ENCODE results near the gene RSF1.
"Not testable (repeated sequence)": the region's sequence is repeated elsewhere in the genome, so short reads cannot be mapped to it uniquely, and the experiment has no call there.

Gene RSF1

GRCh38 chr11:77820565-77821348 lies at the start of gene RSF1, which contains the start of gene AAMDC:
RSF1 (minus strand) TSS chr11:77820722; CDS start chr11:77820714, 8 bp downstream.
AAMDC (plus strand) TSS chr11:77821144; CDS start chr11:77842497, 21,353 bp downstream.
- peak within 1 kb of the TSS; percentile 78 for H3K27ac ChIP-seq (ENCODE audit: low read length)
- H3K4me3 ChIP-seq (ENCODE audit: low read length), result peak within 1 kb of the TSS; percentile 85
- no peaks in the 10 kb centered on the region for H3K27me3 ChIP-seq (ENCODE audit: insufficient read depth, low read length)
- no peaks in the 10 kb centered on the region for H3K36me3 ChIP-seq (ENCODE audit: insufficient read depth, low read depth, low read length)
- H3K9me3 ChIP-seq (ENCODE audit: insufficient read depth, low read depth, low read length), result no peaks in the 10 kb centered on the region
- peak within 1 kb of the TSS; percentile 92 for H3K9ac ChIP-seq (ENCODE audit: low read depth, low read length)
- peaks cover 4% of the 10 kb centered on the region; the same call in 1 of the 2 replicates for H3K4me1 ChIP-seq (ENCODE audit: insufficient read depth, low read length)

- Histone ChIP-seq H3K36me3 (ENCODE audit: insufficient read depth, low read depth, low read length) (peaks cover 12% of the 10 kb centered on the region), H3K4me1 (ENCODE audit: insufficient read depth, low read length) (no peaks in the 10 kb centered on the region), H3K4me3 (ENCODE audit: low read length) (no peak overlapping the region), H3K9me3 (ENCODE audit: insufficient read depth, low read depth, low read length) (no peaks in the 10 kb centered on the region; the same call in 1 of the 2 replicates), H3K27ac (ENCODE audit: low read length) (no peak overlapping the region), H3K27me3 (ENCODE audit: insufficient read depth, low read length) (no peaks in the 10 kb centered on the region), H3K9ac (ENCODE audit: low read depth, low read length) (no peak overlapping the region)
These were observed 48.2 kb upstream of the RSF1 start for GRCh38 chr11:77868744-77869143.

GRCh38 chr11:77866336-77866735 lies 45.8 kb upstream of the RSF1 start:
- H3K27ac ChIP-seq (ENCODE audit: low read length), result no peak overlapping the region
- H3K9ac ChIP-seq (ENCODE audit: low read depth, low read length), result no peak overlapping the region
- H3K4me1 ChIP-seq (ENCODE audit: insufficient read depth, low read length), result no peaks in the 10 kb centered on the region
- no peak overlapping the region for H3K4me3 ChIP-seq (ENCODE audit: low read length)
- H3K36me3 ChIP-seq (ENCODE audit: insufficient read depth, low read depth, low read length), result peaks cover 6% of the 10 kb centered on the region; the same call in 1 of the 2 replicates
- H3K9me3 ChIP-seq (ENCODE audit: insufficient read depth, low read depth, low read length), result no peaks in the 10 kb centered on the region; the same call in 1 of the 2 replicates
- no peaks in the 10 kb centered on the region for H3K27me3 ChIP-seq (ENCODE audit: insufficient read depth, low read length)

- no peak overlapping the region for H3K27ac ChIP-seq (ENCODE audit: low read length)
- H3K27me3 ChIP-seq (ENCODE audit: insufficient read depth, low read length), result no peaks in the 10 kb centered on the region
- H3K36me3 ChIP-seq (ENCODE audit: insufficient read depth, low read depth, low read length), result peaks cover 6% of the 10 kb centered on the region; the same call in 1 of the 2 replicates
- no peak overlapping the region for H3K4me3 ChIP-seq (ENCODE audit: low read length)
- H3K9me3 ChIP-seq (ENCODE audit: insufficient read depth, low read depth, low read length), result no peaks in the 10 kb centered on the region; the same call in 1 of the 2 replicates
- no peaks in the 10 kb centered on the region for H3K4me1 ChIP-seq (ENCODE audit: insufficient read depth, low read length)
- no peak overlapping the region for H3K9ac ChIP-seq (ENCODE audit: low read depth, low read length)
These were observed 45.3 kb upstream of the RSF1 start for GRCh38 chr11:77865805-77866204.

- H3K4me1 ChIP-seq (ENCODE audit: insufficient read depth, low read length); H3K27me3 ChIP-seq (ENCODE audit: insufficient read depth, low read length); H3K27ac ChIP-seq (ENCODE audit: low read length); H3K9me3 ChIP-seq (ENCODE audit: insufficient read depth, low read depth, low read length); H3K4me3 ChIP-seq (ENCODE audit: low read length); H3K36me3 ChIP-seq (ENCODE audit: insufficient read depth, low read depth, low read length); H3K9ac ChIP-seq (ENCODE audit: low read depth, low read length): not testable (repeated sequence)
These were observed 40.9 kb upstream of the RSF1 start for GRCh38 chr11:77861444-77861843.

- H3K9ac ChIP-seq (ENCODE audit: low read depth, low read length); H3K4me1 ChIP-seq (ENCODE audit: insufficient read depth, low read length); H3K27ac ChIP-seq (ENCODE audit: low read length); H3K27me3 ChIP-seq (ENCODE audit: insufficient read depth, low read length); H3K4me3 ChIP-seq (ENCODE audit: low read length): not testable (repeated sequence)
- H3K9me3 ChIP-seq (ENCODE audit: insufficient read depth, low read depth, low read length), result peaks cover 39% of the 10 kb centered on the region
- peaks cover 11% of the 10 kb centered on the region for H3K36me3 ChIP-seq (ENCODE audit: insufficient read depth, low read depth, low read length)
These were observed 37.5 kb upstream of the RSF1 start for GRCh38 chr11:77857906-77858457.

GRCh38 chr11:77854838-77855237 lies 34.3 kb upstream of the RSF1 start:
- H3K9me3 ChIP-seq (ENCODE audit: insufficient read depth, low read depth, low read length), result peaks cover 39% of the 10 kb centered on the region
- H3K27ac ChIP-seq (ENCODE audit: low read length), result no peak overlapping the region
- H3K9ac ChIP-seq (ENCODE audit: low read depth, low read length), result no peak overlapping the region
- peaks cover 11% of the 10 kb centered on the region for H3K36me3 ChIP-seq (ENCODE audit: insufficient read depth, low read depth, low read length)
- no peak overlapping the region for H3K4me3 ChIP-seq (ENCODE audit: low read length)
- H3K4me1 ChIP-seq (ENCODE audit: insufficient read depth, low read length), result no peaks in the 10 kb centered on the region
- no peaks in the 10 kb centered on the region for H3K27me3 ChIP-seq (ENCODE audit: insufficient read depth, low read length)

GRCh38 chr11:77851503-77851902 lies 31.0 kb upstream of the RSF1 start:
- Histone ChIP-seq H3K27me3 (ENCODE audit: insufficient read depth, low read length) (no peaks in the 10 kb centered on the region), H3K4me3 (ENCODE audit: low read length) (no peak overlapping the region), H3K36me3 (ENCODE audit: insufficient read depth, low read depth, low read length) (peaks cover 11% of the 10 kb centered on the region), H3K27ac (ENCODE audit: low read length) (no peak overlapping the region), H3K4me1 (ENCODE audit: insufficient read depth, low read length) (no peaks in the 10 kb centered on the region), H3K9ac (ENCODE audit: low read depth, low read length) (no peak overlapping the region), H3K9me3 (ENCODE audit: insufficient read depth, low read depth, low read length) (peaks cover 33% of the 10 kb centered on the region)

- H3K27me3 ChIP-seq (ENCODE audit: insufficient read depth, low read length); H3K9ac ChIP-seq (ENCODE audit: low read depth, low read length); H3K4me1 ChIP-seq (ENCODE audit: insufficient read depth, low read length); H3K9me3 ChIP-seq (ENCODE audit: insufficient read depth, low read depth, low read length); H3K27ac ChIP-seq (ENCODE audit: low read length); H3K4me3 ChIP-seq (ENCODE audit: low read length); H3K36me3 ChIP-seq (ENCODE audit: insufficient read depth, low read depth, low read length): not testable (repeated sequence)
These were observed 23.2 kb upstream of the RSF1 start for GRCh38 chr11:77843700-77844099.

- Histone ChIP-seq H3K9me3 (ENCODE audit: insufficient read depth, low read depth, low read length) (no peaks in the 10 kb centered on the region), H3K27me3 (ENCODE audit: insufficient read depth, low read length) (no peaks in the 10 kb centered on the region), H3K36me3 (ENCODE audit: insufficient read depth, low read depth, low read length) (0 out of 2 replicates have a peak, but pooled peaks cover 4% of the 10 kb centered on the region), H3K27ac (ENCODE audit: low read length) (no peak overlapping the region), H3K4me1 (ENCODE audit: insufficient read depth, low read length) (no peaks in the 10 kb centered on the region), H3K9ac (ENCODE audit: low read depth, low read length) (no peak overlapping the region), H3K4me3 (ENCODE audit: low read length) (no peak overlapping the region)
These were observed 22.1 kb upstream of the RSF1 start for GRCh38 chr11:77842441-77843121.

- Histone ChIP-seq H3K9me3 (ENCODE audit: insufficient read depth, low read depth, low read length) (peaks cover 8% of the 10 kb centered on the region), H3K27ac (ENCODE audit: low read length) (no peak overlapping the region), H3K36me3 (ENCODE audit: insufficient read depth, low read depth, low read length) (no peaks in the 10 kb centered on the region), H3K4me1 (ENCODE audit: insufficient read depth, low read length) (no peaks in the 10 kb centered on the region), H3K9ac (ENCODE audit: low read depth, low read length) (no peak overlapping the region), H3K27me3 (ENCODE audit: insufficient read depth, low read length) (no peaks in the 10 kb centered on the region), H3K4me3 (ENCODE audit: low read length) (no peak overlapping the region)
These were observed 12.8 kb upstream of the RSF1 start for GRCh38 chr11:77833302-77833701.
